HT1080 (cell line): Measurements from ENCODE around the gene FNBP1L. TPM values are rescaled to one million over a fixed set of nuclear protein-coding genes. Genes with fewer than 3 reads are reported as not detected.
A peak's percentile ranks its signal among the peaks of the same experiment; 100 is the strongest.

Experiments
- DNase-seq: peaks from one replicate; pipeline ENCODE4 v3.0.0-alpha.2; 2015; ENCODE audit warnings: low read depth
- total RNA-seq: library from RNA; depleted of rRNA; stranded (reverse); fragments of >200 nt; shearing (Covaris generic); gene quantifications from 2 replicates; pipeline ENCODE4 v1.2.3, GENCODE V29; 2014

FNBP1L gene
- total RNA-seq, 1 experiment from 2014 or later, result 26.3 TPM

GRCh38 chr1:93591291-93591675 lies 143.4 kb downstream of the FNBP1L start:
- DNase-seq, result peak; percentile 37

- peak; percentile 64 for DNase-seq
These were observed 144.0 kb downstream of the FNBP1L start for GRCh38 chr1:93591676-93592550.

GRCh38 chr1:93592551-93592949 lies 144.6 kb downstream of the FNBP1L start:
- no peak for DNase-seq

GRCh38 chr1:93593854-93594602 lies 146.1 kb downstream of the FNBP1L start:
- DNase-seq, result no peak

GRCh38 chr1:93594603-93594880 lies 146.6 kb downstream of the FNBP1L start:
- DNase-seq, result no peak

- DNase-seq, result peak; percentile 34
These were observed 147.3 kb downstream of the FNBP1L start for GRCh38 chr1:93595266-93595665.

- no peak for DNase-seq
These were observed 147.8 kb downstream of the FNBP1L start for GRCh38 chr1:93595743-93596142.

- no peak for DNase-seq
These were observed 148.6 kb downstream of the FNBP1L start for GRCh38 chr1:93596329-93597089.

- DNase-seq, result no peak
These were observed 149.8 kb downstream of the FNBP1L start for GRCh38 chr1:93597709-93598108.

DNA sequence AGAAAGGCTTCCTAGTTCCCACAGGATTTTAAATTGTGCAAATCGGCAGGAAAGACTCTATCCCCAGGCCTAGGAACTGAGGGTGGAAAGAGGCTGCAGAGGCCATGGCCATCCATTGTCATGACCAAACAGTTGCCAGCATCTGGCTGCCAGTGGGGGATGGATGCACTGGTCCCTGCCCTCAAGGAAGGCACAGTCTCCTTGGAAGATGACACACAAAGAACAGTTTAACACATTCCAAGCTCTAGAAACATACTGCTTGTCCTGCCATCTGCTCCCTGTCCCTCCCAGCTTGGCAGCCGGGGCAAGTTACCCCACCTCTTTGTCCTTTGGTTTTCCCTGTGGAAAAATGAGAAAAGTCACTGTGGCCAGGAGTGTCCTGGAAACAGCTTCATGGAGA lies 150.5 kb downstream of the FNBP1L start:
- DNase-seq, result no peak

GRCh38 chr1:93598861-93599439 lies 151.0 kb downstream of the FNBP1L start:
- no peak for DNase-seq

DNA sequence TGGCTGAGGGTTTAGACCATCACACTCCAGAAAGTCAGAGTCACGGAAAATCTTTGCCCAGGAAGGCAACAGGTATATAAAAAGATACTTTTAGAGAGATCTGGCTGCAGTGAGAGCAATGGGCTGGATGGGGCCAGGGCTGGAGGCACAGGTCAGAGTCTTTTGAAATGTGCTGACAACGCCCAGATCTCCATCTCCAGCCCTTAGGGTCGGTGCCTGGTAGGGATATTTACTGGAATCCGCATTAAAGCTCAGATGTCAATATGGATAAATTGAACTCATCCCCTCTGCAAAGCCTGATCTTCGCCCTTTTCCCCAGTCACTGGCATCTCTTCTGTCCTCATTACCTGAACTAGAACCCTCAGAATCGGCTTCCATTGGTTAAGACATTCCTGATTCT lies 151.6 kb downstream of the FNBP1L start:
- DNase-seq, result no peak

- DNase-seq, result no peak
These were observed 152.7 kb downstream of the FNBP1L start for GRCh38 chr1:93600663-93601062.

- no peak for DNase-seq
These were observed 153.8 kb downstream of the FNBP1L start for GRCh38 chr1:93601686-93602085.

- no peak for DNase-seq
These were observed 154.2 kb downstream of the FNBP1L start for GRCh38 chr1:93602101-93602500.

DNA sequence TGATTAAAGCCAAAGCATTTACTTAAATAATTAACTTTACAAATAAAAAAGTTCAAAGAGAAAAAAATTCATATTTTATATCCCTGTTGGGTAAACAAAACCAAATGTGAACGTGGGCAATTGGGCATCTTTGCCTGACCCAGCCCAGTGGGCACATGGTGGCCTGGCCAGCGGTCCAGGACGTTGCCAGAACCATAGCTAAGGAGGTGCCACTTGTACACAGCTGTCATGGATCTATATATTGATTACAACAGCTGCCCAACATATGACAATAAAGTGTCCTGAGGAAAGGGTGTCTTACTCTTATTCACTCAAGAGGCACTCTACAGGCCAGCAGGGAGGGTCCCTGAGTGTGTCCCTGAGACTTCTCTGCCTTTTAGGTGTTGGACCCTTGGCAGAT lies 155.2 kb downstream of the FNBP1L start:
- no peak for DNase-seq

DNA sequence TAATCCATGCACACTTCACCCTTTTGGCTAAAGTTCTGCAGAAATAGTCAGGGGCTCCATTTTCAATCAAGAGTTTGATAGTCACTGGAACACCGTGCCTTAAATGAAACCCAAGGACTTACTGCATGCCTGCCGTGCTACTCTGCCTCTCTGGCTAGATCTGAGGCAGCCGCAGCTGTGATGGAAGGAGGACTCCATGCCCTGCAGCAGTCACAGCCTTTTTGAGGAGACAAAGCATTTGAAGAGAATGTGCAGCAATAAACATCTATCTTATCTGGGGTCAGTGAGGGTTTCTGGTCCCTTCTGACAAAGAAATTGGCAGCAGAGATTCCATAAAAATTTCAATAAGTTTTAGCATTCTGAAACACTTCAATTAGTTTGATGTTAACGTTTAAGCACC lies 155.7 kb downstream of the FNBP1L start:
- no peak for DNase-seq
